ENCODE measurements around the gene CSRNP3. TPM values are rescaled to one million over a fixed set of nuclear protein-coding genes. Genes with fewer than 3 reads are reported as not detected.

Gene CSRNP3
- total RNA-seq = not detected

GRCh38 chr2:165469417-165469816 is at the start of gene CSRNP3:
CSRNP3 (plus strand) TSS chr2:165469698; CDS start chr2:165595066, 125,368 bp downstream.
- no peaks in the 10 kb centered on the region for H3K4me1 Mint-ChIP-seq (ENCODE audit: low read depth)
- H3K27ac Mint-ChIP-seq = no peak within 1 kb of the TSS
- ATAC-seq (replicated peaks in 1 of 2) (no peak), DNase-seq (no peak)
- H3K27me3 Mint-ChIP-seq (ENCODE audit: low read depth) = no peaks in the 10 kb centered on the region
- no peaks in the 10 kb centered on the region for H3K9me3 Mint-ChIP-seq
- H3K36me3 Mint-ChIP-seq (ENCODE audit: insufficient read depth in 2 of 2) = no peaks in the 10 kb centered on the region
- H3K4me3 Mint-ChIP-seq = no peak within 1 kb of the TSS

GRCh38 chr2:165420231-165420630 is 49.3 kb upstream of the CSRNP3 start:
- Mint-ChIP-seq H3K4me1 (ENCODE audit: low read depth) (no peaks in the 10 kb centered on the region), H3K27ac (no peak overlapping the region), H3K4me3 (no peak overlapping the region)

GRCh38 chr2:165423081-165423480 is 46.4 kb upstream of the CSRNP3 start:
- H3K27ac Mint-ChIP-seq = no peak overlapping the region
- ATAC-seq (replicated peaks in 1 of 2) (no peak), DNase-seq (no peak)
- peaks cover 0 to 3% of the 10 kb centered on the region in 2 donors for H3K36me3 Mint-ChIP-seq (ENCODE audit: insufficient read depth in 2 of 2)
- peaks cover 0 to 3% of the 10 kb centered on the region in 2 donors for H3K9me3 Mint-ChIP-seq
- peaks cover 6% of the 10 kb centered on the region for H3K27me3 Mint-ChIP-seq (ENCODE audit: low read depth)
- no peaks in the 10 kb centered on the region for H3K4me1 Mint-ChIP-seq (ENCODE audit: low read depth)
- no peak overlapping the region for H3K4me3 Mint-ChIP-seq

More at GRCh38 chr2:165420231-165420630, 49.3 kb upstream of the CSRNP3 start:
- peaks cover 0 to 6% of the 10 kb centered on the region in 2 donors for H3K36me3 Mint-ChIP-seq (ENCODE audit: insufficient read depth in 2 of 2)
- H3K27me3 Mint-ChIP-seq (ENCODE audit: low read depth) = peaks cover 13% of the 10 kb centered on the region
- no peak for ATAC-seq (replicated peaks in 1 of 2)
- H3K9me3 Mint-ChIP-seq = peaks cover 5 to 6% of the 10 kb centered on the region in 2 donors
- no peak for DNase-seq

GRCh38 chr2:165425556-165425955 is 43.9 kb upstream of the CSRNP3 start:
- no peak overlapping the region for H3K27ac Mint-ChIP-seq
- ATAC-seq (replicated peaks in 1 of 2) = no peak
- no peak for DNase-seq
- H3K36me3 Mint-ChIP-seq (ENCODE audit: insufficient read depth in 2 of 2) = peaks cover 0 to 3% of the 10 kb centered on the region in 2 donors
- peaks cover 0 to 3% of the 10 kb centered on the region in 2 donors for H3K9me3 Mint-ChIP-seq
- H3K27me3 Mint-ChIP-seq (ENCODE audit: low read depth) = no peaks in the 10 kb centered on the region
- H3K4me1 Mint-ChIP-seq (ENCODE audit: low read depth) = no peaks in the 10 kb centered on the region
- H3K4me3 Mint-ChIP-seq = no peak overlapping the region

GRCh38 chr2:165427686-165428085 is 41.8 kb upstream of the CSRNP3 start:
- peaks cover 0 to 3% of the 10 kb centered on the region in 2 donors for H3K36me3 Mint-ChIP-seq (ENCODE audit: insufficient read depth in 2 of 2)
- H3K27me3 Mint-ChIP-seq (ENCODE audit: low read depth) = no peaks in the 10 kb centered on the region
- no peak overlapping the region for H3K27ac Mint-ChIP-seq
- H3K4me1 Mint-ChIP-seq (ENCODE audit: low read depth) = no peaks in the 10 kb centered on the region
- peaks cover 0 to 3% of the 10 kb centered on the region in 2 donors for H3K9me3 Mint-ChIP-seq
- no peak for ATAC-seq (replicated peaks in 1 of 2)
- no peak overlapping the region for H3K4me3 Mint-ChIP-seq
- no peak for DNase-seq

- DNase-seq (no peak), ATAC-seq (replicated peaks in 1 of 2) (no peak)
- H3K4me3 Mint-ChIP-seq = no peak overlapping the region
- H3K27me3 Mint-ChIP-seq (ENCODE audit: low read depth) = no peaks in the 10 kb centered on the region
- no peak overlapping the region for H3K27ac Mint-ChIP-seq
- H3K36me3 Mint-ChIP-seq (ENCODE audit: insufficient read depth in 2 of 2) = no peaks in the 10 kb centered on the region
- no peaks in the 10 kb centered on the region for H3K9me3 Mint-ChIP-seq
- H3K4me1 Mint-ChIP-seq (ENCODE audit: low read depth) = no peaks in the 10 kb centered on the region
Measured at GRCh38 chr2:165428926-165429325, 40.6 kb upstream of the CSRNP3 start.

- Mint-ChIP-seq H3K4me3 (no peak overlapping the region), H3K27ac (no peak overlapping the region), H3K4me1 (ENCODE audit: low read depth) (no peaks in the 10 kb centered on the region), H3K27me3 (ENCODE audit: low read depth) (no peaks in the 10 kb centered on the region), H3K9me3 (no peaks in the 10 kb centered on the region), H3K36me3 (ENCODE audit: insufficient read depth in 2 of 2) (no peaks in the 10 kb centered on the region)
- no peak for DNase-seq
- no peak for ATAC-seq (replicated peaks in 1 of 2)
Measured at GRCh38 chr2:165431014-165431413, 38.5 kb upstream of the CSRNP3 start.

GRCh38 chr2:165432234-165432966 is 37.1 kb upstream of the CSRNP3 start:
- DNase-seq (no peak), ATAC-seq (replicated peaks in 1 of 2) (no peak)
- Mint-ChIP-seq H3K4me1 (ENCODE audit: low read depth) (no peaks in the 10 kb centered on the region), H3K4me3 (no peak overlapping the region), H3K36me3 (ENCODE audit: insufficient read depth in 2 of 2) (no peaks in the 10 kb centered on the region), H3K9me3 (no peaks in the 10 kb centered on the region), H3K27ac (no peak overlapping the region), H3K27me3 (ENCODE audit: low read depth) (no peaks in the 10 kb centered on the region)

- Mint-ChIP-seq H3K36me3 (ENCODE audit: insufficient read depth in 2 of 2) (no peaks in the 10 kb centered on the region), H3K9me3 (no peaks in the 10 kb centered on the region), H3K4me3 (no peak overlapping the region), H3K27ac (no peak overlapping the region), H3K27me3 (ENCODE audit: low read depth) (no peaks in the 10 kb centered on the region), H3K4me1 (ENCODE audit: low read depth) (no peaks in the 10 kb centered on the region)
- no peak for ATAC-seq (replicated peaks in 1 of 2)
- DNase-seq = no peak
Measured at GRCh38 chr2:165434865-165435496, 34.5 kb upstream of the CSRNP3 start.

- H3K27ac Mint-ChIP-seq = no peak overlapping the region
- no peak overlapping the region for H3K4me3 Mint-ChIP-seq
- no peaks in the 10 kb centered on the region for H3K9me3 Mint-ChIP-seq
- no peaks in the 10 kb centered on the region for H3K36me3 Mint-ChIP-seq (ENCODE audit: insufficient read depth in 2 of 2)
- no peaks in the 10 kb centered on the region for H3K27me3 Mint-ChIP-seq (ENCODE audit: low read depth)
- H3K4me1 Mint-ChIP-seq (ENCODE audit: low read depth) = peaks cover 5% of the 10 kb centered on the region
- DNase-seq = no peak
- ATAC-seq (replicated peaks in 1 of 2) = no peak
Measured at GRCh38 chr2:165435611-165436010, 33.9 kb upstream of the CSRNP3 start.

GRCh38 chr2:165436559-165436958 is 32.9 kb upstream of the CSRNP3 start:
- peaks cover 5% of the 10 kb centered on the region for H3K4me1 Mint-ChIP-seq (ENCODE audit: low read depth)
- no peaks in the 10 kb centered on the region for H3K36me3 Mint-ChIP-seq (ENCODE audit: insufficient read depth in 2 of 2)
- no peak for ATAC-seq (replicated peaks in 1 of 2)
- no peaks in the 10 kb centered on the region for H3K27me3 Mint-ChIP-seq (ENCODE audit: low read depth)
- no peak overlapping the region for H3K27ac Mint-ChIP-seq
- DNase-seq = no peak
- no peaks in the 10 kb centered on the region for H3K9me3 Mint-ChIP-seq
- no peak overlapping the region for H3K4me3 Mint-ChIP-seq

GRCh38 chr2:165440367-165440766 is 29.1 kb upstream of the CSRNP3 start:
- no peaks in the 10 kb centered on the region for H3K27me3 Mint-ChIP-seq (ENCODE audit: low read depth)
- ATAC-seq (replicated peaks in 1 of 2) (no peak), DNase-seq (no peak)
- no peaks in the 10 kb centered on the region for H3K36me3 Mint-ChIP-seq (ENCODE audit: insufficient read depth in 2 of 2)
- H3K27ac Mint-ChIP-seq = no peak overlapping the region
- peaks cover 16% of the 10 kb centered on the region for H3K4me1 Mint-ChIP-seq (ENCODE audit: low read depth)
- peaks cover 0 to 2% of the 10 kb centered on the region in 2 donors for H3K9me3 Mint-ChIP-seq
- H3K4me3 Mint-ChIP-seq = no peak overlapping the region

- no peaks in the 10 kb centered on the region for H3K27me3 Mint-ChIP-seq (ENCODE audit: low read depth)
Measured at GRCh38 chr2:165443511-165443910, 26.0 kb upstream of the CSRNP3 start.

More at GRCh38 chr2:165443511-165443910, 26.0 kb upstream of the CSRNP3 start:
- ATAC-seq (replicated peaks in 1 of 2) (no peak), DNase-seq (no peak)
- Mint-ChIP-seq H3K4me1 (ENCODE audit: low read depth) (peaks cover 16% of the 10 kb centered on the region), H3K27ac (no peak overlapping the region), H3K9me3 (peaks cover 0 to 4% of the 10 kb centered on the region in 2 donors), H3K36me3 (ENCODE audit: insufficient read depth in 2 of 2) (no peaks in the 10 kb centered on the region), H3K4me3 (no peak overlapping the region)
